ENCODE measurements around the gene WDR47. TPM values are rescaled to one million over a fixed set of nuclear protein-coding genes. Genes with fewer than 3 reads are reported as not detected.
"Not testable (repeated sequence)": the region's sequence is repeated elsewhere in the genome, so short reads cannot be mapped to it uniquely, and the experiment has no call there.

WDR47 gene
- total RNA-seq, 1 donor from 2014 or later = 30.6 TPM

DNA sequence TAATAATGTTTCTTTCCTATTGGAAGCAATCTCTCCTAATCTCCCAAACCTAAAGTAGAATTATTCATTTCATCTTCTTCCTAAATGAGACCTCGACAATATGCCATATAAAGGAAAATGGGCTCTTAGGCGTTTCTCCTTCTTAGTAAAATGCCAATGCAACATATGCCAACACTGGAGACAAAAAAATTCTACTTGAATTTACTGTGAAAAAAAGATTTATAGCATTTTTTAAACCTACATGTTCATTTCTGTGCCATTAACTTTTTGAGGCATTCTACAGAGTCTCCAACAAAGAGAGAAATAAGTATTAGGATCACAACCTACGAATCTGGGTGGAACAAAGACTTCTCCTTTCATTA, 1.3 kb downstream of the WDR47 start:
- Mint-ChIP-seq H3K9me3 (ENCODE audit: low read depth) (no peaks in the 10 kb centered on the region), H3K27me3 (ENCODE audit: low read depth) (no peaks in the 10 kb centered on the region), H3K27ac (ENCODE audit: unreplicated experiment) (peak overlapping the region; percentile 84), H3K4me3 (ENCODE audit: unreplicated experiment) (peak overlapping the region; percentile 87), H3K4me1 (ENCODE audit: low read depth) (peaks cover 15% of the 10 kb centered on the region), H3K36me3 (ENCODE audit: low read depth) (no peaks in the 10 kb centered on the region)
- no peak for DNase-seq (ENCODE audit: low spot score)
- TF ChIP-seq, protein P1, sequence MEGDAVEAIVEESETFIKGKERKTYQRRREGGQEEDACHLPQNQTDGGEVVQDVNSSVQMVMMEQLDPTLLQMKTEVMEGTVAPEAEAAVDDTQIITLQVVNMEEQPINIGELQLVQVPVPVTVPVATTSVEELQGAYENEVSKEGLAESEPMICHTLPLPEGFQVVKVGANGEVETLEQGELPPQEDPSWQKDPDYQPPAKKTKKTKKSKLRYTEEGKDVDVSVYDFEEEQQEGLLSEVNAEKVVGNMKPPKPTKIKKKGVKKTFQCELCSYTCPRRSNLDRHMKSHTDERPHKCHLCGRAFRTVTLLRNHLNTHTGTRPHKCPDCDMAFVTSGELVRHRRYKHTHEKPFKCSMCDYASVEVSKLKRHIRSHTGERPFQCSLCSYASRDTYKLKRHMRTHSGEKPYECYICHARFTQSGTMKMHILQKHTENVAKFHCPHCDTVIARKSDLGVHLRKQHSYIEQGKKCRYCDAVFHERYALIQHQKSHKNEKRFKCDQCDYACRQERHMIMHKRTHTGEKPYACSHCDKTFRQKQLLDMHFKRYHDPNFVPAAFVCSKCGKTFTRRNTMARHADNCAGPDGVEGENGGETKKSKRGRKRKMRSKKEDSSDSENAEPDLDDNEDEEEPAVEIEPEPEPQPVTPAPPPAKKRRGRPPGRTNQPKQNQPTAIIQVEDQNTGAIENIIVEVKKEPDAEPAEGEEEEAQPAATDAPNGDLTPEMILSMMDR (IDR thresholded peaks at IDR 0.05) = no peak

GRCh38 chr1:109034382-109034781, 7.5 kb downstream of the WDR47 start:
- TF ChIP-seq, protein P1 (IDR thresholded peaks at IDR 0.05) = no peak
- Mint-ChIP-seq H3K27ac (ENCODE audit: unreplicated experiment) (no peak overlapping the region), H3K4me3 (ENCODE audit: unreplicated experiment) (no peak overlapping the region), H3K9me3 (ENCODE audit: low read depth) (no peaks in the 10 kb centered on the region), H3K27me3 (ENCODE audit: low read depth) (no peaks in the 10 kb centered on the region), H3K36me3 (ENCODE audit: low read depth) (no peaks in the 10 kb centered on the region), H3K4me1 (ENCODE audit: low read depth) (no peaks in the 10 kb centered on the region)
- no peak for DNase-seq (ENCODE audit: low spot score)

DNA sequence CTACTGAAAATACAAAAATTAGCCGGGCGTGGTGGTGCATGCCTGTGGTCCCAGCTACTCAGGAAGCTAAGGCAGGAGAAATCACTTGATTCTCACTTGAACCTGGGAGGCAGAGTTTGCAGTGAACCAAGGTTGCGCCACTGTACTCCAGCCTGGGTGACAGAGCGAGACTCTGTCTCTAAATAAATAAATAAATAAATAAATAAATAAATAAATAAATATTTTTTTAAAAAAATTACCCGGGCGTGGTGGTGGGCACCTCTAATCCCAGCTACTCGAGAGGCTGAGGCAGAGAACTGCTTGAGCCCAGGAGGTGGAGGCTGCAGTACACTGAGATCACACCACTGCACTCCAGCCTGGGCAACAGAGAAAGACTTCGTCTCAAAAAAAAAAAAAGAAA, 12.4 kb downstream of the WDR47 start:
- not testable (repeated sequence) for H3K27me3 Mint-ChIP-seq (ENCODE audit: low read depth); H3K27ac Mint-ChIP-seq (ENCODE audit: unreplicated experiment); DNase-seq (ENCODE audit: low spot score); H3K4me1 Mint-ChIP-seq (ENCODE audit: low read depth); H3K4me3 Mint-ChIP-seq (ENCODE audit: unreplicated experiment); H3K36me3 Mint-ChIP-seq (ENCODE audit: low read depth); H3K9me3 Mint-ChIP-seq (ENCODE audit: low read depth)

- no peaks in the 10 kb centered on the region for H3K27me3 Mint-ChIP-seq (ENCODE audit: low read depth)
- no peak overlapping the region for H3K27ac Mint-ChIP-seq (ENCODE audit: unreplicated experiment)
- TF ChIP-seq, protein P1 (IDR thresholded peaks at IDR 0.05) = peak; percentile 66
- H3K4me1 Mint-ChIP-seq (ENCODE audit: low read depth) = peaks cover 8% of the 10 kb centered on the region
- no peak overlapping the region for H3K4me3 Mint-ChIP-seq (ENCODE audit: unreplicated experiment)
- H3K9me3 Mint-ChIP-seq (ENCODE audit: low read depth) = no peaks in the 10 kb centered on the region
- no peak for DNase-seq (ENCODE audit: low spot score)
- no peaks in the 10 kb centered on the region for H3K36me3 Mint-ChIP-seq (ENCODE audit: low read depth)
Measured at GRCh38 chr1:109027841-109028240, 14.1 kb downstream of the WDR47 start.

GRCh38 chr1:109025694-109026093, 16.2 kb downstream of the WDR47 start:
- Mint-ChIP-seq H3K9me3 (ENCODE audit: low read depth) (no peaks in the 10 kb centered on the region), H3K4me1 (ENCODE audit: low read depth) (peaks cover 8% of the 10 kb centered on the region), H3K27me3 (ENCODE audit: low read depth) (no peaks in the 10 kb centered on the region), H3K36me3 (ENCODE audit: low read depth) (peaks cover 3% of the 10 kb centered on the region), H3K27ac (ENCODE audit: unreplicated experiment) (no peak overlapping the region), H3K4me3 (ENCODE audit: unreplicated experiment) (no peak overlapping the region)
- DNase-seq (ENCODE audit: low spot score) = no peak
- TF ChIP-seq, protein P1 (IDR thresholded peaks at IDR 0.05) = no peak

DNA sequence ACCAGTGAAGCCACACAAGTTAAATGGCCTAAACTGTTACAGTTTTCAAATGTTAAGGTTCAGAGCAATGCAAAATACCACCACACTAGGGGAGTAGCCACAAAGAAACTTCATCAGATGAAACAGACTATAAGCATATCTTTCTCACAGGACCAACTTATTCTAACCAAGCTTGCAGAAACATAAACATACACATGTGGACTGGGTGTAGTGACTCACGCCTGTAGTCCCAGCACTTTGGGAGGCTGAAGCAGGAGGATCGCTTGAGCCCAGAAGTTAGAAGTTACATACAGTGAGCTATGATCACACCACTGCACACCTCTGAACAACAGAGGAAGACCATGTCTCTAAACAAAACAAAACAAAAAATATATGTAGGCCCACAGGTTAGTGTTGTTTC, 17.3 kb downstream of the WDR47 start:
- Mint-ChIP-seq H3K4me3 (ENCODE audit: unreplicated experiment) (no peak overlapping the region), H3K4me1 (ENCODE audit: low read depth) (peaks cover 8% of the 10 kb centered on the region), H3K27ac (ENCODE audit: unreplicated experiment) (peak overlapping the region; percentile 38), H3K9me3 (ENCODE audit: low read depth) (no peaks in the 10 kb centered on the region), H3K27me3 (ENCODE audit: low read depth) (no peaks in the 10 kb centered on the region), H3K36me3 (ENCODE audit: low read depth) (peaks cover 5% of the 10 kb centered on the region)
- TF ChIP-seq, protein P1 (IDR thresholded peaks at IDR 0.05) = no peak
- no peak for DNase-seq (ENCODE audit: low spot score)
